ENCODE measurements around the gene FYB1.

The FYB1 gene

GRCh38 chr5:39137819-39138451 is 81.4 kb downstream of the FYB1 start:
- Histone ChIP-seq H3K4me2 (ENCODE audit: insufficient read depth, low read length, poor library complexity, severe bottlenecking) (no peak overlapping the region), H4K91ac (ENCODE audit: low read depth, low read length, poor library complexity) (no peak overlapping the region), H3K4ac (ENCODE audit: low read length) (no peak overlapping the region), H3K27ac (replicated peaks; ENCODE audit: low read length) (no peak overlapping the region), H3K36me3 (replicated peaks in 1 of 2; ENCODE audit: control insufficient read depth in 2 of 2, insufficient read depth in 2 of 2, low read length in 2 of 2) (no peaks in the 10 kb centered on the region), H3K9ac (ENCODE audit: low read depth, low read length, poor library complexity) (no peak overlapping the region), H2BK5ac (ENCODE audit: low read length) (no peak overlapping the region), H3K79me1 (ENCODE audit: low read depth, low read length) (no peaks in the 10 kb centered on the region), H3K4me3 (ENCODE audit: low read length in 2 of 2) (no peak overlapping the region), H2AFZ (ENCODE audit: low read length) (no peak overlapping the region), H2BK15ac (ENCODE audit: low read length) (no peak overlapping the region), H3K14ac (ENCODE audit: low read length) (no peak overlapping the region), H3K9me3 (replicated peaks in 1 of 2; ENCODE audit: control insufficient read depth in 2 of 2, insufficient read depth in 1 of 2, low read depth in 1 of 2, low read length in 2 of 2) (no peaks in the 10 kb centered on the region), H2AK5ac (ENCODE audit: low read depth, low read length) (no peak overlapping the region), H2BK120ac (ENCODE audit: low read depth, low read length) (no peak overlapping the region), H4K8ac (ENCODE audit: low read depth, low read length) (no peak overlapping the region), H3K18ac (ENCODE audit: low read length) (no peak overlapping the region), H3K23ac (ENCODE audit: low read depth, low read length, poor library complexity) (no peak overlapping the region), H3K27me3 (ENCODE audit: control insufficient read depth in 3 of 3, insufficient read depth in 3 of 3, low read depth in 1 of 3, low read length in 3 of 3) (peaks cover 0 to 10% (median 0%) of the 10 kb centered on the region in 3 experiments), H3K4me1 (ENCODE audit: control insufficient read depth in 2 of 2, insufficient read depth in 1 of 2, low read depth in 1 of 2, low read length in 2 of 2) (no peaks in the 10 kb centered on the region), H2BK12ac (ENCODE audit: low read length) (no peak overlapping the region)
- whole genome bisulfite sequencing, 2 donors (ENCODE audit: extremely low coverage in 2 of 2, insufficient read length in 2 of 2, insufficient replicate concordance in 1 of 2) = no CpG with 5 or more reads among the region's 9 CpGs
- no peak for DNase-seq (ENCODE audit: low spot score)

- no peak overlapping the region for H3K27ac ChIP-seq (replicated peaks; ENCODE audit: low read length)
- WGBS, 2 donors (ENCODE audit: extremely low coverage in 2 of 2, insufficient read length in 2 of 2, insufficient replicate concordance in 1 of 2) = no CpG with 5 or more reads among the region's 2 CpGs
These were observed 82.0 kb downstream of the FYB1 start for GRCh38 chr5:39137391-39137790.

GRCh38 chr5:39132792-39133191 is 86.6 kb downstream of the FYB1 start:
- H3K27ac ChIP-seq (replicated peaks; ENCODE audit: low read length) = no peak overlapping the region
- H3K36me3 ChIP-seq (replicated peaks in 1 of 2; ENCODE audit: control insufficient read depth in 2 of 2, insufficient read depth in 2 of 2, low read length in 2 of 2) = no peaks in the 10 kb centered on the region
- no peak overlapping the region for H2BK120ac ChIP-seq (ENCODE audit: low read depth, low read length)
- no peak for DNase-seq (ENCODE audit: low spot score)
- H2AFZ ChIP-seq (ENCODE audit: low read length) = no peak overlapping the region
- H2BK5ac ChIP-seq (ENCODE audit: low read length) = no peak overlapping the region
- no peak overlapping the region for H3K9ac ChIP-seq (ENCODE audit: low read depth, low read length, poor library complexity)
- H3K4ac ChIP-seq (ENCODE audit: low read length) = no peak overlapping the region
- H4K8ac ChIP-seq (ENCODE audit: low read depth, low read length) = no peak overlapping the region
- no peaks in the 10 kb centered on the region for H3K9me3 ChIP-seq (replicated peaks in 1 of 2; ENCODE audit: control insufficient read depth in 2 of 2, insufficient read depth in 1 of 2, low read depth in 1 of 2, low read length in 2 of 2)
- H3K4me1 ChIP-seq (ENCODE audit: control insufficient read depth in 2 of 2, insufficient read depth in 1 of 2, low read depth in 1 of 2, low read length in 2 of 2) = no peaks in the 10 kb centered on the region
- no peak overlapping the region for H3K14ac ChIP-seq (ENCODE audit: low read length)
- no peak overlapping the region for H2BK12ac ChIP-seq (ENCODE audit: low read length)
- H3K4me2 ChIP-seq (ENCODE audit: insufficient read depth, low read length, poor library complexity, severe bottlenecking) = no peak overlapping the region
- no peak overlapping the region for H4K91ac ChIP-seq (ENCODE audit: low read depth, low read length, poor library complexity)
- H3K18ac ChIP-seq (ENCODE audit: low read length) = no peak overlapping the region
- H3K4me3 ChIP-seq (ENCODE audit: low read length in 2 of 2) = no peak overlapping the region
- H3K79me1 ChIP-seq (ENCODE audit: low read depth, low read length) = no peaks in the 10 kb centered on the region
- no CpG with 5 or more reads among the region's 3 CpGs for WGBS, 2 donors (ENCODE audit: extremely low coverage in 2 of 2, insufficient read length in 2 of 2, insufficient replicate concordance in 1 of 2)
- H2BK15ac ChIP-seq (ENCODE audit: low read length) = no peak overlapping the region
- peaks cover 0 to 15% (median 0%) of the 10 kb centered on the region in 3 experiments for H3K27me3 ChIP-seq (ENCODE audit: control insufficient read depth in 3 of 3, insufficient read depth in 3 of 3, low read depth in 1 of 3, low read length in 3 of 3)
- no peak overlapping the region for H2AK5ac ChIP-seq (ENCODE audit: low read depth, low read length)
- H3K23ac ChIP-seq (ENCODE audit: low read depth, low read length, poor library complexity) = no peak overlapping the region

More at GRCh38 chr5:39137391-39137790, 82.0 kb downstream of the FYB1 start:
- Histone ChIP-seq H2BK15ac (ENCODE audit: low read length) (no peak overlapping the region), H4K8ac (ENCODE audit: low read depth, low read length) (no peak overlapping the region), H2AFZ (ENCODE audit: low read length) (no peak overlapping the region), H3K9me3 (replicated peaks in 1 of 2; ENCODE audit: control insufficient read depth in 2 of 2, insufficient read depth in 1 of 2, low read depth in 1 of 2, low read length in 2 of 2) (no peaks in the 10 kb centered on the region), H3K4ac (ENCODE audit: low read length) (no peak overlapping the region), H2AK5ac (ENCODE audit: low read depth, low read length) (no peak overlapping the region), H3K9ac (ENCODE audit: low read depth, low read length, poor library complexity) (no peak overlapping the region), H4K91ac (ENCODE audit: low read depth, low read length, poor library complexity) (no peak overlapping the region), H3K4me1 (ENCODE audit: control insufficient read depth in 2 of 2, insufficient read depth in 1 of 2, low read depth in 1 of 2, low read length in 2 of 2) (no peaks in the 10 kb centered on the region), H3K79me1 (ENCODE audit: low read depth, low read length) (no peaks in the 10 kb centered on the region), H2BK12ac (ENCODE audit: low read length) (no peak overlapping the region), H3K14ac (ENCODE audit: low read length) (no peak overlapping the region), H3K18ac (ENCODE audit: low read length) (no peak overlapping the region), H3K23ac (ENCODE audit: low read depth, low read length, poor library complexity) (no peak overlapping the region), H3K4me2 (ENCODE audit: insufficient read depth, low read length, poor library complexity, severe bottlenecking) (no peak overlapping the region), H2BK120ac (ENCODE audit: low read depth, low read length) (no peak overlapping the region), H3K36me3 (replicated peaks in 1 of 2; ENCODE audit: control insufficient read depth in 2 of 2, insufficient read depth in 2 of 2, low read length in 2 of 2) (no peaks in the 10 kb centered on the region), H3K4me3 (ENCODE audit: low read length in 2 of 2) (no peak overlapping the region), H3K27me3 (ENCODE audit: control insufficient read depth in 3 of 3, insufficient read depth in 3 of 3, low read depth in 1 of 3, low read length in 3 of 3) (peaks cover 0 to 11% (median 0%) of the 10 kb centered on the region in 3 experiments), H2BK5ac (ENCODE audit: low read length) (no peak overlapping the region)
- DNase-seq (ENCODE audit: low spot score) = no peak

GRCh38 chr5:39132128-39132447 is 87.3 kb downstream of the FYB1 start:
- Histone ChIP-seq H2BK15ac (ENCODE audit: low read length) (no peak overlapping the region), H3K18ac (ENCODE audit: low read length) (no peak overlapping the region), H2AFZ (ENCODE audit: low read length) (no peak overlapping the region), H3K9me3 (replicated peaks in 1 of 2; ENCODE audit: control insufficient read depth in 2 of 2, insufficient read depth in 1 of 2, low read depth in 1 of 2, low read length in 2 of 2) (no peaks in the 10 kb centered on the region), H4K8ac (ENCODE audit: low read depth, low read length) (no peak overlapping the region), H3K79me1 (ENCODE audit: low read depth, low read length) (no peaks in the 10 kb centered on the region), H2AK5ac (ENCODE audit: low read depth, low read length) (no peak overlapping the region), H3K4me1 (ENCODE audit: control insufficient read depth in 2 of 2, insufficient read depth in 1 of 2, low read depth in 1 of 2, low read length in 2 of 2) (no peaks in the 10 kb centered on the region), H3K27me3 (ENCODE audit: control insufficient read depth in 3 of 3, insufficient read depth in 3 of 3, low read depth in 1 of 3, low read length in 3 of 3) (peaks cover 0 to 15% (median 0%) of the 10 kb centered on the region in 3 experiments), H3K4ac (ENCODE audit: low read length) (no peak overlapping the region), H2BK120ac (ENCODE audit: low read depth, low read length) (no peak overlapping the region), H3K4me2 (ENCODE audit: insufficient read depth, low read length, poor library complexity, severe bottlenecking) (no peak overlapping the region), H3K14ac (ENCODE audit: low read length) (no peak overlapping the region), H2BK5ac (ENCODE audit: low read length) (no peak overlapping the region), H3K36me3 (replicated peaks in 1 of 2; ENCODE audit: control insufficient read depth in 2 of 2, insufficient read depth in 2 of 2, low read length in 2 of 2) (no peaks in the 10 kb centered on the region), H2BK12ac (ENCODE audit: low read length) (no peak overlapping the region), H3K4me3 (ENCODE audit: low read length in 2 of 2) (no peak overlapping the region), H4K91ac (ENCODE audit: low read depth, low read length, poor library complexity) (no peak overlapping the region), H3K27ac (replicated peaks; ENCODE audit: low read length) (no peak overlapping the region), H3K23ac (ENCODE audit: low read depth, low read length, poor library complexity) (no peak overlapping the region), H3K9ac (ENCODE audit: low read depth, low read length, poor library complexity) (no peak overlapping the region)
- no peak for DNase-seq (ENCODE audit: low spot score)
- no CpG with 5 or more reads among the region's 3 CpGs for WGBS, 2 donors (ENCODE audit: extremely low coverage in 2 of 2, insufficient read length in 2 of 2, insufficient replicate concordance in 1 of 2)

Data from neuronal stem cell (in vitro differentiated cells).